Keratinocyte (primary cell): ENCODE data around the gene CC2D2A.

Experiments
- CTCF ChIP-seq, 3 experiments: IDR thresholded peaks in 1 of 3; conservative IDR thresholded peaks in 1 of 3; optimal IDR thresholded peaks in 1 of 3; 2 replicates in 2 of 3; 3 replicates in 1 of 3; pipeline versions ENCODE3 to v1.5.1; 2011; ENCODE audit warnings: low read length in 3 of 3, mild to moderate bottlenecking in 3 of 3, moderate library complexity in 2 of 3, control low read depth in 1 of 3, inconsistent platforms in 1 of 3; ENCODE audit not compliant: insufficient read depth in 2 of 3; ENCODE audit errors: extremely low read depth in 1 of 3
- EZH2 ChIP-seq: IDR thresholded peaks from one replicate; pipeline ENCODE4 v1.6.1; 2012; ENCODE audit warnings: inconsistent platforms, mild to moderate bottlenecking, low read length, moderate library complexity

DNA sequence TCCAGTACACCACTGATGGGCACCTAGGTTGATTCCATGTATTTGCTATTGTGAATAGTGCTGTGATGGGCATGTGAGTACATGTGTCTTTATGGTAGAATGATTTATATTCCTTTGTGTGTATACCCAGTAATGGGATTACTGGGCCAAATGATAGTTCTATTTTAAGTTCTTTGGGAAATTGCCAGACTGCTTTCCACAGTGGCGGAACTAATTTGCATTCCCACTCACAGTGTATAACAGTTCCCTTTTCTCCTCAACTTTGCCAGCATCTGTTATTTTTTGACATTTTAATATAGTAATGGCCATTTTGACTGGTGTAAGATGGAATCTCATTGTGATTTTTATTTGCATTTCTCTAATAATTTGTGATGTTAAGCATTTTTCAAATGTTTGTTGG is 25.9 kb downstream of the CC2D2A start:
- no peak for TF ChIP-seq CTCF (optimal IDR thresholded peaks at IDR 0.05 in 1 of 3, IDR thresholded peaks at IDR 0.05 in 1 of 3, conservative IDR thresholded peaks at IDR 0.05 in 1 of 3; ENCODE audit: extremely low read depth in 1 of 3, insufficient read depth in 2 of 3, low read length in 3 of 3)
- no peak for TF ChIP-seq EZH2
